GM11168 (cell line): ENCODE results near the gene PCDHA9.
"Not testable (repeated sequence)": the region's sequence is repeated elsewhere in the genome, so short reads cannot be mapped to it uniquely, and the experiment has no call there.

Experiments
- in situ Hi-C: fragments of 300-500 bp; cut with MboI; formaldehyde crosslinking; loops from one replicate; pipeline ENCODE4 v1.12.0; 2022; ENCODE audit warnings: low sequenced_read_pairs; ENCODE audit not compliant: unreplicated experiment

Gene PCDHA9

GRCh38 chr5:140834439-140835008, 13.7 kb upstream of the PCDHA9 start:
- in situ Hi-C loops = not testable (repeated sequence)

GRCh38 chr5:140835622-140836510, 12.3 kb upstream of the PCDHA9 start:
- in situ Hi-C loops = no loop called here

GRCh38 chr5:140840978-140841962, 6.9 kb upstream of the PCDHA9 start, which contains the start of gene PCDHA8:
Gene PCDHA8, plus strand, starts transcription at chr5:140841187. Its CDS starts 135 bp downstream, at chr5:140841322.
- in situ Hi-C loops = no loop called here

GRCh38 chr5:140842798-140843733, 5.1 kb upstream of the PCDHA9 start:
- in situ Hi-C loops = no loop called here

GRCh38 chr5:140849831-140850634, 1.9 kb downstream of the PCDHA9 start:
- in situ Hi-C loops = not testable (repeated sequence)

GRCh38 chr5:140855772-140856674, 7.8 kb downstream of the PCDHA9 start, which contains the start of gene PCDHA10:
Gene PCDHA10, plus strand, starts transcription at chr5:140855897. Its CDS starts 152 bp downstream, at chr5:140856049.
- in situ Hi-C loops = no loop called here

GRCh38 chr5:140857177-140857986, 9.2 kb downstream of the PCDHA9 start:
- in situ Hi-C loops = no loop called here

GRCh38 chr5:140857987-140858240, 9.7 kb downstream of the PCDHA9 start:
- in situ Hi-C loops = no loop called here

GRCh38 chr5:140862441-140863295, 14.5 kb downstream of the PCDHA9 start:
- in situ Hi-C loops = no loop called here

- in situ Hi-C loops = no loop called here
These were observed 20.8 kb downstream of the PCDHA9 start, which contains the start of gene PCDHA11 for GRCh38 chr5:140868721-140869554. Gene PCDHA11, plus strand, starts transcription at chr5:140868957. Its CDS starts 147 bp downstream, at chr5:140869104.

GRCh38 chr5:140869555-140869886, 21.3 kb downstream of the PCDHA9 start:
- in situ Hi-C loops = no loop called here

GRCh38 chr5:140870221-140871201, 22.3 kb downstream of the PCDHA9 start:
- in situ Hi-C loops = no loop called here

GRCh38 chr5:140875085-140876065, 27.2 kb downstream of the PCDHA9 start, which contains the start of gene PCDHA12:
Gene PCDHA12, plus strand, starts transcription at chr5:140875308. Its CDS starts 165 bp downstream, at chr5:140875473.
- in situ Hi-C loops = no loop called here
